ENCODE results near the gene C1orf35.

C1orf35 gene

GRCh38 chr1:228108055-228108690 lies 5.0 kb upstream of the C1orf35 start:
- Mint-ChIP-seq H3K36me3 (ENCODE audit: low read depth) (peaks cover 9% of the 10 kb centered on the region), H3K9me3 (no peaks in the 10 kb centered on the region), H3K4me1 (ENCODE audit: low read depth) (peaks cover 38% of the 10 kb centered on the region), H3K27ac (peak overlapping the region; percentile 89), H3K4me3 (peak overlapping the region; percentile 91), H3K27me3 (no peaks in the 10 kb centered on the region)

GRCh38 chr1:228107636-228108035 lies 4.5 kb upstream of the C1orf35 start:
- Mint-ChIP-seq H3K4me1 (ENCODE audit: low read depth) (peaks cover 38% of the 10 kb centered on the region), H3K36me3 (ENCODE audit: low read depth) (peaks cover 9% of the 10 kb centered on the region), H3K27ac (no peak overlapping the region)

GRCh38 chr1:228106800-228107054 lies 3.6 kb upstream of the C1orf35 start:
- Mint-ChIP-seq H3K27ac (no peak overlapping the region), H3K27me3 (no peaks in the 10 kb centered on the region), H3K9me3 (no peaks in the 10 kb centered on the region), H3K4me1 (ENCODE audit: low read depth) (peaks cover 38% of the 10 kb centered on the region), H3K36me3 (ENCODE audit: low read depth) (peaks cover 9% of the 10 kb centered on the region), H3K4me3 (no peak overlapping the region)

More at GRCh38 chr1:228107636-228108035, 4.5 kb upstream of the C1orf35 start:
- H3K9me3 Mint-ChIP-seq = no peaks in the 10 kb centered on the region
- H3K4me3 Mint-ChIP-seq = peak overlapping the region; percentile 91
- no peaks in the 10 kb centered on the region for H3K27me3 Mint-ChIP-seq

GRCh38 chr1:228105996-228106799 lies 3.1 kb upstream of the C1orf35 start:
- no peak overlapping the region for H3K27ac Mint-ChIP-seq
- H3K4me1 Mint-ChIP-seq (ENCODE audit: low read depth) = peaks cover 43% of the 10 kb centered on the region
- H3K36me3 Mint-ChIP-seq (ENCODE audit: low read depth) = peaks cover 14% of the 10 kb centered on the region
- no peaks in the 10 kb centered on the region for H3K27me3 Mint-ChIP-seq
- H3K9me3 Mint-ChIP-seq = no peaks in the 10 kb centered on the region
- H3K4me3 Mint-ChIP-seq = no peak overlapping the region

- H3K27ac Mint-ChIP-seq = no peak overlapping the region
- H3K36me3 Mint-ChIP-seq (ENCODE audit: low read depth) = peaks cover 15% of the 10 kb centered on the region
- no peaks in the 10 kb centered on the region for H3K9me3 Mint-ChIP-seq
- no peak overlapping the region for H3K4me3 Mint-ChIP-seq
- peaks cover 45% of the 10 kb centered on the region for H3K4me1 Mint-ChIP-seq (ENCODE audit: low read depth)
- H3K27me3 Mint-ChIP-seq = no peaks in the 10 kb centered on the region
Measured at GRCh38 chr1:228105270-228105995, 2.3 kb upstream of the C1orf35 start.

GRCh38 chr1:228104526-228105269 lies 1.6 kb upstream of the C1orf35 start:
- H3K9me3 Mint-ChIP-seq = no peaks in the 10 kb centered on the region
- H3K4me3 Mint-ChIP-seq = peak overlapping the region; percentile 94
- H3K36me3 Mint-ChIP-seq (ENCODE audit: low read depth) = peaks cover 19% of the 10 kb centered on the region
- peak overlapping the region; percentile 11 for H3K27ac Mint-ChIP-seq
- peaks cover 39% of the 10 kb centered on the region for H3K4me1 Mint-ChIP-seq (ENCODE audit: low read depth)
- no peaks in the 10 kb centered on the region for H3K27me3 Mint-ChIP-seq

GRCh38 chr1:228101994-228102790 lies 933 bp downstream of the C1orf35 start:
- H3K27ac Mint-ChIP-seq = no peak overlapping the region
- no peaks in the 10 kb centered on the region for H3K9me3 Mint-ChIP-seq
- no peaks in the 10 kb centered on the region for H3K27me3 Mint-ChIP-seq
- H3K36me3 Mint-ChIP-seq (ENCODE audit: low read depth) = peaks cover 34% of the 10 kb centered on the region
- H3K4me1 Mint-ChIP-seq (ENCODE audit: low read depth) = peaks cover 23% of the 10 kb centered on the region
- peak overlapping the region; percentile 94 for H3K4me3 Mint-ChIP-seq

- Mint-ChIP-seq H3K27ac (peak overlapping the region; percentile 47), H3K4me3 (peak overlapping the region; percentile 64), H3K27me3 (no peaks in the 10 kb centered on the region), H3K4me1 (ENCODE audit: low read depth) (peaks cover 24% of the 10 kb centered on the region), H3K9me3 (no peaks in the 10 kb centered on the region), H3K36me3 (ENCODE audit: low read depth) (peaks cover 32% of the 10 kb centered on the region)
Measured at GRCh38 chr1:228101614-228101993, 1.5 kb downstream of the C1orf35 start.

- peaks cover 26% of the 10 kb centered on the region for H3K4me1 Mint-ChIP-seq (ENCODE audit: low read depth)
- H3K9me3 Mint-ChIP-seq = no peaks in the 10 kb centered on the region
- H3K27me3 Mint-ChIP-seq = no peaks in the 10 kb centered on the region
- peak overlapping the region; percentile 64 for H3K4me3 Mint-ChIP-seq
- H3K36me3 Mint-ChIP-seq (ENCODE audit: low read depth) = peaks cover 29% of the 10 kb centered on the region
- peak overlapping the region; percentile 47 for H3K27ac Mint-ChIP-seq
Measured at GRCh38 chr1:228100822-228101613, 2.1 kb downstream of the C1orf35 start.

GRCh38 chr1:228099331-228099732 lies 3.8 kb downstream of the C1orf35 start:
- peak overlapping the region; percentile 58 for H3K27ac Mint-ChIP-seq
- H3K27me3 Mint-ChIP-seq = no peaks in the 10 kb centered on the region
- peaks cover 38% of the 10 kb centered on the region for H3K4me1 Mint-ChIP-seq (ENCODE audit: low read depth)
- H3K9me3 Mint-ChIP-seq = peaks cover 8% of the 10 kb centered on the region
- no peak overlapping the region for H3K4me3 Mint-ChIP-seq
- peaks cover 45% of the 10 kb centered on the region for H3K36me3 Mint-ChIP-seq (ENCODE audit: low read depth)

GRCh38 chr1:228098323-228098931 lies 4.7 kb downstream of the C1orf35 start:
- peaks cover 34% of the 10 kb centered on the region for H3K4me1 Mint-ChIP-seq (ENCODE audit: low read depth)
- peaks cover 10% of the 10 kb centered on the region for H3K9me3 Mint-ChIP-seq
- H3K27me3 Mint-ChIP-seq = no peaks in the 10 kb centered on the region
- peaks cover 50% of the 10 kb centered on the region for H3K36me3 Mint-ChIP-seq (ENCODE audit: low read depth)
- H3K4me3 Mint-ChIP-seq = no peak overlapping the region
- no peak overlapping the region for H3K27ac Mint-ChIP-seq

- Mint-ChIP-seq H3K4me3 (no peak overlapping the region), H3K27me3 (no peaks in the 10 kb centered on the region), H3K9me3 (peaks cover 10% of the 10 kb centered on the region), H3K27ac (no peak overlapping the region), H3K4me1 (ENCODE audit: low read depth) (peaks cover 34% of the 10 kb centered on the region), H3K36me3 (ENCODE audit: low read depth) (peaks cover 59% of the 10 kb centered on the region)
Measured at GRCh38 chr1:228097333-228098081, 5.6 kb downstream of the C1orf35 start.
